ENCODE measurements around the gene POLA2.
"Not testable (repeated sequence)": the region's sequence is repeated elsewhere in the genome, so short reads cannot be mapped to it uniquely, and the experiment has no call there.

The POLA2 gene

GRCh38 chr11:65241692-65242091, 20.1 kb upstream of the POLA2 start:
- no peak overlapping the region for H3K4me3 ChIP-seq (ENCODE audit: low read depth, low read length)

DNA sequence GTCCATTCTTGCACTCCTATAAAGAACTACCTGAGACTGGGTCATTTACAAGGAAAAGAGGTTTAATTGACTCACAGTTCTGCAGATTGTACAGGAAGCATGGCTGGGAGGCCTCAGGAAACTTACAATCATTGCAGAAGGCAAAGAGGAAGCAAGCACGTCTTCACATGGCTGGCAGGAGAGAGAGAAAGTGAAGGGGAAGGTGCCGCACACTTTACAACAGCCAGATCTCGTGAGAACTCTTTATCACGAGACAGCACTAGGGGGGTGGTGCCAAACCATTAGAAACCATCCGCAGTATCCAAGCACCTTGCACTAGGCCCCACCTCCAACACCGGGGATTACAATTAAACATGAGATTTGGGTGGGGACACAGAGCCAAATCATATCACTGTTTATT, 19.4 kb upstream of the POLA2 start:
- TF ChIP-seq, protein P1, sequence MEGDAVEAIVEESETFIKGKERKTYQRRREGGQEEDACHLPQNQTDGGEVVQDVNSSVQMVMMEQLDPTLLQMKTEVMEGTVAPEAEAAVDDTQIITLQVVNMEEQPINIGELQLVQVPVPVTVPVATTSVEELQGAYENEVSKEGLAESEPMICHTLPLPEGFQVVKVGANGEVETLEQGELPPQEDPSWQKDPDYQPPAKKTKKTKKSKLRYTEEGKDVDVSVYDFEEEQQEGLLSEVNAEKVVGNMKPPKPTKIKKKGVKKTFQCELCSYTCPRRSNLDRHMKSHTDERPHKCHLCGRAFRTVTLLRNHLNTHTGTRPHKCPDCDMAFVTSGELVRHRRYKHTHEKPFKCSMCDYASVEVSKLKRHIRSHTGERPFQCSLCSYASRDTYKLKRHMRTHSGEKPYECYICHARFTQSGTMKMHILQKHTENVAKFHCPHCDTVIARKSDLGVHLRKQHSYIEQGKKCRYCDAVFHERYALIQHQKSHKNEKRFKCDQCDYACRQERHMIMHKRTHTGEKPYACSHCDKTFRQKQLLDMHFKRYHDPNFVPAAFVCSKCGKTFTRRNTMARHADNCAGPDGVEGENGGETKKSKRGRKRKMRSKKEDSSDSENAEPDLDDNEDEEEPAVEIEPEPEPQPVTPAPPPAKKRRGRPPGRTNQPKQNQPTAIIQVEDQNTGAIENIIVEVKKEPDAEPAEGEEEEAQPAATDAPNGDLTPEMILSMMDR (conservative IDR thresholded peaks at IDR 0.05; ENCODE audit: low read depth, low read length): no peak
- no peak overlapping the region for H3K4me3 ChIP-seq (ENCODE audit: low read depth, low read length)
- no peak for DNase-seq (ENCODE audit: low read depth)

More at GRCh38 chr11:65241692-65242091, 20.1 kb upstream of the POLA2 start:
- TF ChIP-seq, protein P1 (conservative IDR thresholded peaks at IDR 0.05; ENCODE audit: low read depth, low read length): no peak
- no peak for DNase-seq (ENCODE audit: low read depth)

DNA sequence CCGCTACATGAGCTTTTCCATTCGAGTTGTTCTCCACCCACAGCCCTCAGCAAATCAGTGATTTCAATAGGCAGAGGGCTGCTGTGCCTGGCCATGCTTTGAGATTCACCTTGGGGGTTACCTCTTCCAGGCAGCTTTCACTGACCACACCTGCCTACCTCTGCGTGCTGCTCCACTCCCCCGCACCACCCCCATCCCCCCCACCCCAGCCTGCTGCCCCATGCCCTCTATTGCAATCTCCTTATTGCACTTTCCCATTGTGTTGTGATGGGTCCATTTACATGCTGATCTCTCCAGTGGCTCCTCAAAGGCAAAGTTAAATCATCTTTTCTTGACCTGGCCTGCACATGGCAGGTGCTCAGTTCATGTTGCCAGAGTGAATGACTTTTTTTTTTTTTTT, 18.0 kb upstream of the POLA2 start:
- TF ChIP-seq, protein P1 (conservative IDR thresholded peaks at IDR 0.05; ENCODE audit: low read depth, low read length): no peak
- no peak overlapping the region for H3K4me3 ChIP-seq (ENCODE audit: low read depth, low read length)
- DNase-seq (ENCODE audit: low read depth): no peak

DNA sequence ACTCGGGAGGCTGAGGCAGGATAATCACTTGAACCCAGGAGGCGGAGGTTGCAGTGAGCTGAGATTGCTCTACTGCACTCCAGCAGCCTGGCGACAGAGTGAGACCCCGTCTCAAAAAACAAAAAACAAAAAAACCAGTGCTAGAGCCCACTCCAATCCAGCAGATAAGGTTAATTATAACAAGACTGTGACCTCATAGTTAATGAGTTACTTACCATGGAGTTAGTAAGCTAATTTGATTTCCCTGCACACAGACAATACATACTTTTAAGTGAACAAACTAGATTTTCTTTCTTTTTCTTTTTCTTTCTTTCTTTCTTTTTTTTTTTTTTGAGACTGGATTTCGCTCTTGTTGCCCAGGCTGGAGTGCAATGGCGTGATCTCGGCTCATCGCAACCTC, 16.7 kb upstream of the POLA2 start:
- not testable (repeated sequence) for DNase-seq (ENCODE audit: low read depth); H3K4me3 ChIP-seq (ENCODE audit: low read depth, low read length)

GRCh38 chr11:65246506-65246905, 15.3 kb upstream of the POLA2 start:
- H3K4me3 ChIP-seq (ENCODE audit: low read depth, low read length): no peak overlapping the region
- DNase-seq (ENCODE audit: low read depth): no peak
- TF ChIP-seq, protein P1 (conservative IDR thresholded peaks at IDR 0.05; ENCODE audit: low read depth, low read length): no peak

DNA sequence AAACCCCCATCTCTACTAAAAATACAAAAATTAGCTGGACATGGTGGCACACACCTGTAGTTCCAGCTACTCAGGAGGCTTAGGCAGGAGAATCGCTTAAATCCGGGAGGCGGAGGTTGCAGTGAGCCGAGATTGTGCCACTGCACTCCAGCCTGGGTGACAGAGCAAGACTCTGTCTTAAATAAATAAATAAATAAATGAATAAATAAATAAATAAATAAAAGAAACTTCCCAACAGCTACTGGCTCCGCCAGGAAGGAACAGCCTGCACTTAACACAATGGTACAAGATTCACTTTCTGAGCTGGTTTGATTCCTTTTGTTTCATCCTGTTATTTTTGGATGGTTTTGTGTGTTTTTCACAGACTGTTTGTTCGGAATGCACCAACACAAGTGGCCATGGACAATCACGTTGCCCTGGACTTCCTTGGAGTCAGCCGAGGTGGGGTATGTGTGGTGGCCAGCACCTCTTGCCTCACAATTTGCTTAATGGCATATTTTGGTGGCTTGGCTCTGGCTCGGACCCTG, 13.5 kb upstream of the POLA2 start:
- not testable (repeated sequence) for H3K4me3 ChIP-seq (ENCODE audit: low read depth, low read length); DNase-seq (ENCODE audit: low read depth)

DNA sequence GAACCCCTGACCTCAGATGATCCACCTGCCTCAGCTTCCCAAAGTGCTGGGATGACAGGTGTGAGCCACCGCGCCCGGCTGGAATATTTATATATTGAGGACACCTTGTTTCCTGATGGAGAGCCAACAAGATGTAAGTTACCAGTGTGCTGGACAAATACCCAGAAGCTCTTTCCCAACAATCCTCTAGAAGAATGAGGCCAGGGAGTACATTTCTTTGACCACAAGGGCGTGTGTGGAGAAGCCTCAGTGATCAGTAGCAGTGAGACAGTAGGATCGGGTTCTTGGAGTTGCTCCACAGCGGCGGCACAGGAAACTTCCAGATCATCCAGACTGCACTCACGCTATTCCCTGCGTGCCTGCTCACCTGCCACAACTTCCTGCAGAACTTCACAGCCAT, 10.3 kb upstream of the POLA2 start:
- peak; percentile 67 for DNase-seq (ENCODE audit: low read depth)
- H3K4me3 ChIP-seq (ENCODE audit: low read depth, low read length): no peak overlapping the region
- TF ChIP-seq, protein P1 (conservative IDR thresholded peaks at IDR 0.05; ENCODE audit: low read depth, low read length): peak; percentile 23

DNA sequence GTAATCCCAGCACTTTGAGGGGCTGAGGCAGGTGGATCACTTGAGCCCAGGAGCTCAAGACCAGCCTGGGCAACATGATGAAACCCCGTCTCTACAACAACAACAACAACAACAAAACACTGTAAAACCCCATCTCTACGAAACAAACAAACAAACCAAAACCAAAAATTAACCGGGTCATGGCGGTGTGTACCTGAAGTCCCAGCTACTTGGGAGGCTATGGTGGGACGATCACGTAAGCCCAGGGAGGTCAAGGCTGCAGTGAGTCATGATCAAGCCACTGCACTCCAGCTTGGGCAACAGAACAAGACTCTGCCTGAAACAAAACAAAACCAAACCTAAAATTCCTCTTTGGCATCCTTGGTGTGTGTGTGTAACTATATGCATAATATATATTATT, 7.0 kb upstream of the POLA2 start:
- no peak overlapping the region for H3K4me3 ChIP-seq (ENCODE audit: low read depth, low read length)
- peak; percentile 61 for DNase-seq (ENCODE audit: low read depth)
- TF ChIP-seq, protein P1 (conservative IDR thresholded peaks at IDR 0.05; ENCODE audit: low read depth, low read length): no peak
